ENCODE results near the gene KCNK18.
"Not testable (repeated sequence)": the region's sequence is repeated elsewhere in the genome, so short reads cannot be mapped to it uniquely, and the experiment has no call there.

KCNK18 gene

GRCh38 chr10:117174439-117175214, 22.7 kb upstream of the KCNK18 start:
- FAIRE-seq, result no peak

GRCh38 chr10:117175215-117175900, 21.9 kb upstream of the KCNK18 start:
- no peak for FAIRE-seq

GRCh38 chr10:117175901-117176534, 21.3 kb upstream of the KCNK18 start:
- FAIRE-seq, result no peak

- FAIRE-seq, result no peak
These were observed 19.1 kb upstream of the KCNK18 start for GRCh38 chr10:117178190-117178589.

- no peak for FAIRE-seq
These were observed 13.0 kb upstream of the KCNK18 start for GRCh38 chr10:117184296-117184695.

- no peak for FAIRE-seq
These were observed 12.5 kb upstream of the KCNK18 start for GRCh38 chr10:117184821-117185220.

- FAIRE-seq, result not testable (repeated sequence)
These were observed 11.5 kb upstream of the KCNK18 start for GRCh38 chr10:117185817-117186216.

GRCh38 chr10:117186832-117187615, 10.3 kb upstream of the KCNK18 start:
- no peak for FAIRE-seq

GRCh38 chr10:117188371-117188770, 8.9 kb upstream of the KCNK18 start:
- no peak for FAIRE-seq

GRCh38 chr10:117189557-117189956, 7.7 kb upstream of the KCNK18 start:
- no peak for FAIRE-seq

- FAIRE-seq, result no peak
These were observed 799 bp downstream of the KCNK18 start for GRCh38 chr10:117198088-117198487.

- FAIRE-seq, result no peak
These were observed 4.5 kb downstream of the KCNK18 start for GRCh38 chr10:117201826-117202225.

- no peak for FAIRE-seq
These were observed 7.0 kb downstream of the KCNK18 start for GRCh38 chr10:117204316-117204715.

GRCh38 chr10:117212176-117212575, 14.9 kb downstream of the KCNK18 start:
- no peak for FAIRE-seq

GRCh38 chr10:117214401-117214800, 17.1 kb downstream of the KCNK18 start:
- FAIRE-seq, result no peak

GRCh38 chr10:117215079-117215478, 17.8 kb downstream of the KCNK18 start:
- FAIRE-seq, result no peak

GRCh38 chr10:117216028-117216427, 18.7 kb downstream of the KCNK18 start:
- FAIRE-seq, result no peak

GRCh38 chr10:117216611-117217195, 19.4 kb downstream of the KCNK18 start:
- FAIRE-seq, result no peak

GRCh38 chr10:117217196-117217761, 20.0 kb downstream of the KCNK18 start:
- FAIRE-seq, result no peak

- FAIRE-seq, result no peak
These were observed 21.4 kb downstream of the KCNK18 start for GRCh38 chr10:117218654-117219053.

GRCh38 chr10:117221156-117221711, 23.9 kb downstream of the KCNK18 start:
- FAIRE-seq, result no peak

- FAIRE-seq, result no peak
These were observed 25.3 kb downstream of the KCNK18 start for GRCh38 chr10:117222552-117222951.
